ENCODE results near the gene UBL4B. TPM values are rescaled to one million over a fixed set of nuclear protein-coding genes. Genes with fewer than 3 reads are reported as not detected.

The UBL4B gene
- total RNA-seq, 1 experiment from 2014 or later: not detected

GRCh38 chr1:110152133-110152785 is 40.0 kb downstream of the UBL4B start:
- DNase-seq (ENCODE audit: low read depth): peak; percentile 75

GRCh38 chr1:110153407-110153950 is 41.2 kb downstream of the UBL4B start:
- DNase-seq (ENCODE audit: low read depth): no peak

DNA sequence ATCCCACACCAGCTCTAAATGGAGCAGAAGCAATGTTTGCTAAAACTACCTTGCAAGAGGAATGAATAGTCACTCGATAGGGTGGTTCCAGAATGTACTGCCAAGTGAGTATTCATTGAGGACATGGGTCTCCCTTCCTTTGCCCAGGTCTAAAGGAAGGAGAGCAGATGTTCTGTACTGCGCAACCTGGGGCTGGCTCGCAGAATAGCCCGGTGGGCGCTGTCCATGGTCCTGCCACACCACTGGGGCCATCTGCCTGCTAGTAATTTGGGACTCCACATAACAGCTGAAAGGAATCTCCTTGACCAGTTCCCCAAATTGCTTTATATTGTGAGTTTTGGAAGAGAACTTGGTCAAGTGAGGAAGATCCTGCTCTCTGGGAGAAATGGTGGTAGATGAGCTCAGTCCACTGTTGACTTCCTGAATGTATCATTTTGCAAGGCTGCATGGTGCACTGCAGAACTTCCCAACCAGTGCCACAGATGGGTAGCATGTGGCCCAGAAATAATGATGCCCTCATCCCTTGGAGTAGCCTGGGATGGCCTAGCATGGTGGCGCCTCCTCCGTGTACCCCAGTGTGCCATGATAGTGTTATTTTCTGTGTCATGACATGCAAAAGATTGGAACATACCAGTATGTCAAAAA is 43.8 kb downstream of the UBL4B start:
- DNase-seq (ENCODE audit: low read depth): peak; percentile 45

DNA sequence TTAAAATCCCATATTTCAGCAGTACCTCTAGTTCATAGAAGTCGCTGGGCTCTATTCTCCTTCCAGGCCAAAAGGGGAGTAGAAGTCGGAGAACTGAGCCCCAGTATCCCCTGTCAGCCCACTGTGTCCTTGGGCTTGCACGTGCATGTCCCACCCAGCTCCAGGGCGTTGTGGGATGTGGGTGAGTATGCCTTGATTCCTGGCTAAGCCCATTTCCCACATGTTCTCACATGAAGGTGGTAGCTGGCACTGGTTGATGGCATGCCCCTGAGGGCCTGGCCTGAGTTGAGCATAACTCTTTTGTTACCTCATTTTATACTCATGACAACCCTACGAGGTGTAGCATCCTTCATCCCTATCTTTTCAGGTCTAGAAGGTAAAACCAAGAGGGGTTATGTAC is 46.0 kb downstream of the UBL4B start:
- no peak for DNase-seq (ENCODE audit: low read depth)

DNA sequence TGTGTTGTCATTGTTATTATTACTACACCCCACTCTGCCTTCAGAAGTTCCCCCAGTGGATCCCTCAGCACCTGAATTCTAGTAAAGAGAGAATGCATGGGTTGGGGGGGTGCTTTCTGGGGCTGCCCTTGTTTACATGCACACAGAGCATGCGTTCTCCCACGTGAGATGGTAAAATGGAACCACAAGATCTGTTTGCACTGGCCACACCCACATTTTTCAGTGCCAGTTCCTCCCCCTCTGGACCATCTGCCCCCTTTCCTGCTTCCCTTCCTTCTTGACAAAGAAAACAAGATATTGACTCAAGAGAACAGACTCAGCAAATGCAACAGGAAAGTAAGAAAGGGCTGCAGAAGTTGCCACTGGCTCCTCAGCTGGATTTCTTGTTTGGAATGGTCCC is 46.9 kb downstream of the UBL4B start:
- no peak for DNase-seq (ENCODE audit: low read depth)

DNA sequence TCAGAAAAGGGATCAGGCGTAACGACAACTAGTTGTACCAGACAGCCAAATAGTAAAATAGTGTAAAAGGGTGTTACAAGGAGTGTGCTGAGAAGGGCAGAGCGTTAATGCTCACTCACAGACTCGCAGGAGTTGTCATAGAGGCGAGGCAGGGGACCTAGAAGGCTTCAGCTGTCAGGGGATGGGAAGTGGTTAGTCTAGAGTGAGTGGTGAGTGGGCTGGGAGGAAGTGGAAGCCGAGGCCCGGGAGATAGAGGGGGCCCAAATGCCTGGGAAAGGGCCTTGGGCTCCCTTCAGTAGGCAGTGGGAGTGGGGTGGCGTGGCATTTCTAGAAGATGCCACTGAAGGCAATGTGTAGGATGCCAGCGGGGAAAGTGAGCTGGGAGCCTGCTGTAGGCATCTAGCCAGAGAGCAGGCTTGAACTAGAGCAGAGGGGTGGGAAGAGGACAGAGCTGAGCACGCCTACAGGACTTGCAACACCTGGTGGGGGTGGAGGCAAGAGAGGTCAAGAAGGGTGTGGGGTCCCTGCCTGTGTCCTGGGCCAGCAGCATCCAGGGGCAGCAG is 48.4 kb downstream of the UBL4B start:
- no peak for DNase-seq (ENCODE audit: low read depth)

- DNase-seq (ENCODE audit: low read depth): no peak
Observed at GRCh38 chr1:110161165-110161564, 48.9 kb downstream of the UBL4B start.

GRCh38 chr1:110161849-110162248 is 49.6 kb downstream of the UBL4B start:
- DNase-seq (ENCODE audit: low read depth): no peak

Other genes starting within 250 kb of the UBL4B start
- 42.4 and 52.8 TPM in 2 replicates for gene CSF1, start 201.6 kb upstream of the UBL4B start, total RNA-seq (2014; rRNA removed)
- 28.0 and 33.0 TPM in 2 replicates for gene AHCYL1, start 127.7 kb upstream of the UBL4B start, total RNA-seq (2014; rRNA removed)
- gene STRIP1, start 77.8 kb upstream of the UBL4B start, total RNA-seq (2014; rRNA removed): 41.2 and 46.2 TPM in 2 replicates
- not detected in 2 replicates for gene ALX3, start 41.8 kb upstream of the UBL4B start, total RNA-seq (2014; rRNA removed)
- gene SLC6A17, start 38.1 kb downstream of the UBL4B start, total RNA-seq (2014; rRNA removed): 0.23 and 0.38 TPM in 2 replicates
- gene KCNC4, start 97.9 kb downstream of the UBL4B start, total RNA-seq (2014; rRNA removed): 0.46 and 0.51 TPM in 2 replicates
- gene RBM15, start 226.9 kb downstream of the UBL4B start, total RNA-seq (2014; rRNA removed): 30.3 and 33.3 TPM in 2 replicates